NCI-H1436 treated with DMSO at 0.1 percent for 48 hours (cell line): ENCODE measurements around the gene ARHGEF28.

Experiments
- DNase-seq: peaks from one replicate; lab custom pipeline; 2025; lab: John Stamatoyannopoulos, UW

ARHGEF28 gene

GRCh38 chr5:73856997-73857396 lies 231.0 kb downstream of the ARHGEF28 start:
- no peak for DNase-seq

GRCh38 chr5:73857446-73857845 lies 231.4 kb downstream of the ARHGEF28 start:
- DNase-seq = no peak

GRCh38 chr5:73858054-73858453 lies 232.1 kb downstream of the ARHGEF28 start:
- no peak for DNase-seq

GRCh38 chr5:73858776-73859175 lies 232.8 kb downstream of the ARHGEF28 start:
- DNase-seq = no peak

- no peak for DNase-seq
Measured at GRCh38 chr5:73859696-73860095, 233.7 kb downstream of the ARHGEF28 start.

- no peak for DNase-seq
Measured at GRCh38 chr5:73861313-73861988, 235.5 kb downstream of the ARHGEF28 start.

GRCh38 chr5:73862796-73863195 lies 236.8 kb downstream of the ARHGEF28 start:
- DNase-seq = no peak

- DNase-seq = no peak
Measured at GRCh38 chr5:73863876-73864275, 237.9 kb downstream of the ARHGEF28 start.

- DNase-seq = no peak
Measured at GRCh38 chr5:73865315-73865714, 239.3 kb downstream of the ARHGEF28 start.

GRCh38 chr5:73867345-73868335 lies 241.6 kb downstream of the ARHGEF28 start:
- DNase-seq = no peak

GRCh38 chr5:73883646-73884045 lies 257.6 kb downstream of the ARHGEF28 start:
- no peak for DNase-seq

- DNase-seq = no peak
Measured at GRCh38 chr5:73887688-73888087, 261.7 kb downstream of the ARHGEF28 start.

- DNase-seq = no peak
Measured at GRCh38 chr5:73890569-73890968, 264.6 kb downstream of the ARHGEF28 start.

GRCh38 chr5:73892218-73892617 lies 266.2 kb downstream of the ARHGEF28 start:
- DNase-seq = no peak

GRCh38 chr5:73892806-73893205 lies 266.8 kb downstream of the ARHGEF28 start:
- no peak for DNase-seq

- DNase-seq = no peak
Measured at GRCh38 chr5:73893813-73894212, 267.8 kb downstream of the ARHGEF28 start.

- DNase-seq = no peak
Measured at GRCh38 chr5:73894860-73895259, 268.9 kb downstream of the ARHGEF28 start.

- no peak for DNase-seq
Measured at GRCh38 chr5:73895471-73895870, 269.5 kb downstream of the ARHGEF28 start.

GRCh38 chr5:73896097-73896496 lies 270.1 kb downstream of the ARHGEF28 start:
- no peak for DNase-seq

GRCh38 chr5:73896668-73897067 lies 270.7 kb downstream of the ARHGEF28 start:
- DNase-seq = no peak

- DNase-seq = no peak
Measured at GRCh38 chr5:73897893-73898292, 271.9 kb downstream of the ARHGEF28 start.

- DNase-seq = no peak
Measured at GRCh38 chr5:73899055-73899454, 273.1 kb downstream of the ARHGEF28 start.

- DNase-seq = no peak
Measured at GRCh38 chr5:73899916-73900315, 273.9 kb downstream of the ARHGEF28 start.
